ENCODE measurements around the gene MOB2. TPM values are rescaled to one million over a fixed set of nuclear protein-coding genes. Genes with fewer than 3 reads are reported as not detected.

Gene MOB2
- total RNA-seq, 1 experiment from 2014 or later, result 22.7 TPM

- Histone ChIP-seq H3K23ac (ENCODE audit: insufficient read length, low read depth, low read length) (no peak overlapping the region), H3K14ac (ENCODE audit: insufficient read depth, low read length) (no peak overlapping the region), H3K4me2 (ENCODE audit: insufficient read depth, insufficient read length, low read length) (no peak overlapping the region), H3K79me2 (ENCODE audit: insufficient read depth, low read length) (no peaks in the 10 kb centered on the region), H3T11ph (ENCODE audit: low read length) (no peak overlapping the region), H4K5ac (ENCODE audit: insufficient read length, low read depth, low read length) (no peak overlapping the region), H3K27me3 (ENCODE audit: insufficient read depth, low read length) (no peaks in the 10 kb centered on the region), H2BK12ac (ENCODE audit: insufficient read length, low read depth, low read length) (no peak overlapping the region), H3K18ac (ENCODE audit: insufficient read length, low read depth, low read length) (no peak overlapping the region), H2AK5ac (ENCODE audit: insufficient read length, low read length) (no peak overlapping the region), H3K56ac (ENCODE audit: insufficient read length, low read depth, low read length) (no peak overlapping the region), H3K79me1 (ENCODE audit: insufficient read depth, low read depth, low read length, poor library complexity, severe bottlenecking) (no peaks in the 10 kb centered on the region), H2BK120ac (ENCODE audit: low read depth, low read length, poor library complexity, severe bottlenecking) (no peak overlapping the region), H2BK15ac (ENCODE audit: low read depth, low read length) (no peak overlapping the region), H2AFZ (ENCODE audit: low read length) (no peak overlapping the region), H3K4ac (ENCODE audit: low read depth, low read length) (no peak overlapping the region), H4K91ac (ENCODE audit: insufficient read length, low read depth, low read length) (no peak overlapping the region), H3K27ac (ENCODE audit: insufficient read length, low read depth, low read length) (no peak overlapping the region), H3K9ac (ENCODE audit: extremely low read depth, insufficient read length, low read length) (no peak overlapping the region), H4K20me1 (ENCODE audit: control insufficient read depth, insufficient read depth, insufficient read length) (peaks cover under 1% of the 10 kb centered on the region), H3K9me3 (ENCODE audit: control insufficient read depth, low read depth, low read length) (no peaks in the 10 kb centered on the region), H3K23me2 (ENCODE audit: insufficient read length, low read depth, low read length, poor library complexity, severe bottlenecking) (no peaks in the 10 kb centered on the region), H2BK20ac (ENCODE audit: low read depth, low read length, poor library complexity, severe bottlenecking) (no peak overlapping the region), H2BK5ac (ENCODE audit: insufficient read length, low read length) (no peak overlapping the region), H4K8ac (replicated peaks; ENCODE audit: insufficient read length, low read depth, low read length) (no peak overlapping the region), H3K4me1 (ENCODE audit: insufficient read depth, low read length) (no peaks in the 10 kb centered on the region)
- H3K36me3 Mint-ChIP-seq (ENCODE audit: insufficient read depth in 1 of 3, low read depth in 3 of 3), result peaks cover 5 to 8% (median 5%) of the 10 kb centered on the region in 3 experiments; a peak in 6 of 7 replicates
- H3K9me3 Mint-ChIP-seq, result no peaks in the 10 kb centered on the region
- H3K27me3 Mint-ChIP-seq (ENCODE audit: low read depth), result no peaks in the 10 kb centered on the region
- no CpG with 5 or more reads among the region's 11 CpGs for WGBS (ENCODE audit: extremely low coverage, insufficient read length, low lambda C conversion rate)
- TF ChIP-seq CTCF (conservative IDR thresholded peaks at IDR 0.05), result no peak
- peaks cover 0 to 3% of the 10 kb centered on the region in 2 experiments; a peak in 1 of 4 replicates for H3K4me1 Mint-ChIP-seq
- H3K4me3 Mint-ChIP-seq, result no peak overlapping the region
- H3K27ac Mint-ChIP-seq, result no peak overlapping the region
- DNase-seq, result no peak
These were observed 42.3 kb downstream of the MOB2 start for GRCh38 chr11:1444321-1444720.
